HL-60 (cell line): ENCODE results near the gene R3HCC1L.

Experiments used
- CTCF ChIP-seq: IDR thresholded peaks from one replicate; pipeline ENCODE4 v1.5.1; 2011; ENCODE audit warnings: low read length, control low read depth, inconsistent platforms; ENCODE audit not compliant: insufficient read depth
- REST ChIP-seq: IDR thresholded peaks from 2 replicates; pipeline ENCODE4 v1.6.1; 2012; ENCODE audit warnings: low read depth; ENCODE audit not compliant: insufficient replicate concordance

GRCh38 chr10:98244141-98244540 lies 109.7 kb downstream of the R3HCC1L start:
- TF ChIP-seq REST (no peak), CTCF (no peak)
